ENCODE measurements around the gene C5orf58. TPM values are rescaled to one million over a fixed set of nuclear protein-coding genes. Genes with fewer than 3 reads are reported as not detected.
A peak's percentile ranks its signal among the peaks of the same experiment; 100 is the strongest.

C5orf58 gene
- total and polyA plus RNA-seq, 9 of the 15 experiments (the other 6 are each of a cell fraction or from before 2014, with no cell fraction given): 1.5 to 7.6 (median 5.3) TPM

GRCh38 chr5:170248172-170248930 is 15.6 kb downstream of the C5orf58 start (continued):
- no peak for TF ChIP-seq NR4A1 (CRISPR knock-in tag; IDR thresholded peaks at IDR 0.05)
- peak; percentile 52; the same call in 1 of the 2 replicates for TF ChIP-seq NR4A1 (tag; IDR thresholded peaks at IDR 0.05)
- no peak for TF ChIP-seq SMAD2 (IDR thresholded peaks at IDR 0.05; ENCODE audit: low read depth, low read length)
- TF ChIP-seq ZNF134 (CRISPR knock-in tag; conservative IDR thresholded peaks at IDR 0.05): peak; percentile 62; the same call in 1 of the 2 replicates
- TF ChIP-seq MAFG (tag; conservative IDR thresholded peaks at IDR 0.05): peak; percentile 48; the same call in 1 of the 2 replicates
- no peak for TF ChIP-seq PTBP1 (IDR thresholded peaks at IDR 0.05; ENCODE audit: low read depth, low read length)
- TF ChIP-seq FOXA3 (CRISPR knock-in tag; conservative IDR thresholded peaks at IDR 0.05 in 1 of 2, IDR thresholded peaks at IDR 0.05 in 1 of 2): peak; percentile 71 to 88; a peak in 3 of 4 replicates
- no peak for TF ChIP-seq CTCF (IDR thresholded peaks at IDR 0.05 in 2 of 3, conservative IDR thresholded peaks at IDR 0.05 in 1 of 3; ENCODE audit: insufficient read depth in 2 of 3, low read depth in 1 of 3, low read length in 3 of 3)
- no peak for TF ChIP-seq HNRNPK (IDR thresholded peaks at IDR 0.05; ENCODE audit: low read depth, low read length, poor library complexity, severe bottlenecking)
- no peak for TF ChIP-seq ID3 (CRISPR knock-in tag; IDR thresholded peaks at IDR 0.05)
- TF ChIP-seq ID3 (tag; IDR thresholded peaks at IDR 0.05): peak; percentile 73; the same call in 1 of the 2 replicates
- peak; percentile 55 for TF ChIP-seq SMAD4 (CRISPR knock-in tag; conservative IDR thresholded peaks at IDR 0.05)
- no peak for TF ChIP-seq KLF6 (CRISPR knock-in tag; IDR thresholded peaks at IDR 0.05; ENCODE audit: borderline replicate concordance)
- TF ChIP-seq FOXM1 (IDR thresholded peaks at IDR 0.05; ENCODE audit: low read depth): peak; percentile 71
- TF ChIP-seq FOXM1 (CRISPR knock-in tag; IDR thresholded peaks at IDR 0.05; ENCODE audit: low read depth): no peak
- peak; percentile 83 for TF ChIP-seq CBFA2T2 (conservative IDR thresholded peaks at IDR 0.05)
- no peak for TF ChIP-seq ZNF511 (CRISPR knock-in tag; IDR thresholded peaks at IDR 0.05)
- peak; percentile 46; the same call in 1 of the 2 replicates for TF ChIP-seq CTBP1 (IDR thresholded peaks at IDR 0.05; ENCODE audit: borderline replicate concordance)
- peak; percentile 49; the same call in 1 of the 2 replicates for TF ChIP-seq HDAC2 (IDR thresholded peaks at IDR 0.05)
- no peak for TF ChIP-seq MITF (IDR thresholded peaks at IDR 0.05)
- TF ChIP-seq MTA2 (IDR thresholded peaks at IDR 0.05; ENCODE audit: low read depth): peak; percentile 84
- TF ChIP-seq MTA1 (IDR thresholded peaks at IDR 0.05; ENCODE audit: borderline replicate concordance): 0 out of 2 replicates have a peak, but pooled peaks have one; percentile 24
- TF ChIP-seq ARID1B (IDR thresholded peaks at IDR 0.05): peak; percentile 96
- 0 out of 2 replicates have a peak, but pooled peaks have one; percentile 31 for TF ChIP-seq C11orf30 (IDR thresholded peaks at IDR 0.05; ENCODE audit: low read depth)
- TF ChIP-seq MYNN (IDR thresholded peaks at IDR 0.05): peak; percentile 60; the same call in 1 of the 2 replicates
- no peak for TF ChIP-seq MYNN (CRISPR knock-in tag; IDR thresholded peaks at IDR 0.05)
- peak; percentile 96 for TF ChIP-seq FOSL1 (tag; conservative IDR thresholded peaks at IDR 0.05)
